GM12865 (cell line): ENCODE data around the gene ZMIZ1.

ENCODE experiments used
- DNase-seq: peaks from one replicate; pipeline ENCODE4 v3.0.0; 2010; ENCODE audit warnings: low read depth
- H3K4me3 ChIP-seq: 2 replicates; pipeline ENCODE4 v1.5.1; 2011; ENCODE audit warnings: mild to moderate bottlenecking, low read depth, low read length, control low read depth
- TF ChIP-seq, protein P1 (sequence below): IDR thresholded peaks from 2 replicates; pipeline ENCODE4 v1.5.1; 2011; ENCODE audit warnings: low read length, control low read depth, low read depth, inconsistent platforms; ENCODE audit not compliant: insufficient read depth; ENCODE audit errors: missing control alignments

Gene ZMIZ1

DNA sequence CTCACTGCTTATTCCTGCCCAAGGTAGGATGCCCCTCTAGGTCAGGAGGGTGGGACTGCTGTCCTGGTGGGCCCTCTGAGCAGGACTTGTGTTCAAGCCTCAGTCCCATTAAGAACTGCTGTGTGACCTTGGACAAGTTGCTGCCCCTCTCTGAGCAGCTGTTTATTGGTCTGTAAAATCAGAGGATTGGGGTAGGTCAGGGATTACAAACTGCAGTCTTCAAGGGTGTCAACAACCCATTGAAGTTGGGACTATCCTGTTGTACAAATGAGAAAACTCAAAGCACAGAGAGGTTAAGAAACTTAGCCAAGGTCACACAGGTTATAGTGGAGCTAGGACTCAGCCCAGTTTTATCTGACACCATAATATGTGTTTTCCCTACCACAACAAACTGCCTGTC lies 55.3 kb downstream of the ZMIZ1 start:
- DNase-seq: no peak
- TF ChIP-seq, protein P1, sequence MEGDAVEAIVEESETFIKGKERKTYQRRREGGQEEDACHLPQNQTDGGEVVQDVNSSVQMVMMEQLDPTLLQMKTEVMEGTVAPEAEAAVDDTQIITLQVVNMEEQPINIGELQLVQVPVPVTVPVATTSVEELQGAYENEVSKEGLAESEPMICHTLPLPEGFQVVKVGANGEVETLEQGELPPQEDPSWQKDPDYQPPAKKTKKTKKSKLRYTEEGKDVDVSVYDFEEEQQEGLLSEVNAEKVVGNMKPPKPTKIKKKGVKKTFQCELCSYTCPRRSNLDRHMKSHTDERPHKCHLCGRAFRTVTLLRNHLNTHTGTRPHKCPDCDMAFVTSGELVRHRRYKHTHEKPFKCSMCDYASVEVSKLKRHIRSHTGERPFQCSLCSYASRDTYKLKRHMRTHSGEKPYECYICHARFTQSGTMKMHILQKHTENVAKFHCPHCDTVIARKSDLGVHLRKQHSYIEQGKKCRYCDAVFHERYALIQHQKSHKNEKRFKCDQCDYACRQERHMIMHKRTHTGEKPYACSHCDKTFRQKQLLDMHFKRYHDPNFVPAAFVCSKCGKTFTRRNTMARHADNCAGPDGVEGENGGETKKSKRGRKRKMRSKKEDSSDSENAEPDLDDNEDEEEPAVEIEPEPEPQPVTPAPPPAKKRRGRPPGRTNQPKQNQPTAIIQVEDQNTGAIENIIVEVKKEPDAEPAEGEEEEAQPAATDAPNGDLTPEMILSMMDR: no peak
- H3K4me3 ChIP-seq: no peak overlapping the region

DNA sequence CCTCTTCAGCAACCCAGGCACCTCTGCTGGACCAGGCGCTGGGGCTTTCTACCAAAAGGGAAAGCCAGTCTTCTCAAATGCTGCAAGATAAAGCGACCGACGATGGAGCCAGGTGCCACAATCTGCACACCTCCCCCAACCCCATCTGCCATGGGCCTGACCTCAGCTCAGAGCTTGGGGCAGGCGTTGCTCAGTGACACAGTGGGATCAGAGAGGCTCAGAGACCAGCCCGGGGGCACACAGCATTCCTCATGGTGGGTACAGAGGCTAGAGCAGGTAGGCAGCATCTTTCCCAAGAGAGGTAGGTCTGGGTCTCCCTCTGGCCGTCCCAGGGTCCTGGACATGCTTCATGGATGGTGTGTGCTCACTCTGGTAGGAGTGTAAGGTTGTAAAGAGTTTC lies 56.3 kb downstream of the ZMIZ1 start:
- DNase-seq: no peak
- TF ChIP-seq, protein P1: no peak

DNA sequence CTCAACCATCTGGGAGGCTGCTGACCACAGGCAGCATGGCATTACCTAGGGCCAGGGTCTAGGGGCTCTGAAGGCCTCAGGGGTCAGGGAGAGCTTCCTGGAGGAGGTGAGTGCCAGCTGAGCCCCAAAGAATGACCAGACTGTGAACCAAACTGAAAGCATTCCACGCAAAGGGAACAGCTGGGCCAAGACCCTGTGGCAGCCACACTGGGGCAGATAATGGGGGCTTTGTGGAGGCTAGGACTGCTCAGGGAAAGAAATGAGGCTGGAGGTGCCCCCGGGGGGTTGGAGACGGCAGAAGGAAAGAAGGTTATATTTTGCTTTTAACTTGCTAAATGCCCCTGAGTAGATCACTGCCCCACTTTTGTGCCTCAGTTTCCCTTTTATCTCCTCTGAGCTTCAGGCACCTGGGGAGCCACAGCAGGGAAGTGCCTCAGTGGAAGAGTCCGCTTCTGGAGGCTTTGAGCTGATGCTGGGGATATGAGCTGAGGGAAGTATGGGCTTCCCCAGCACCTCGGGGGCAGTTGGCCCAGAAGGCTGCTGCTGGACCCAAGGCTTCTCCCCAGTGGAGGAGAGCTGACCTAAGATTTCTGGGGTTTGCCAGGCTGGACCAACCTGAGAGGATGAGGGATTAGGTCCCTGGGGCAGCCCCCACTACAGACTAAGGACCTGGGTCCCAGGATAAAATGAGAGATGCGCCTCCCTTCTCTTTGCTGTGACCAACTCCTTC lies 57.8 kb downstream of the ZMIZ1 start:
- TF ChIP-seq, protein P1: no peak
- DNase-seq: no peak
- H3K4me3 ChIP-seq: no peak overlapping the region

More for the DNA sequence above, 56.3 kb downstream of the ZMIZ1 start:
- no peak overlapping the region for H3K4me3 ChIP-seq

DNA sequence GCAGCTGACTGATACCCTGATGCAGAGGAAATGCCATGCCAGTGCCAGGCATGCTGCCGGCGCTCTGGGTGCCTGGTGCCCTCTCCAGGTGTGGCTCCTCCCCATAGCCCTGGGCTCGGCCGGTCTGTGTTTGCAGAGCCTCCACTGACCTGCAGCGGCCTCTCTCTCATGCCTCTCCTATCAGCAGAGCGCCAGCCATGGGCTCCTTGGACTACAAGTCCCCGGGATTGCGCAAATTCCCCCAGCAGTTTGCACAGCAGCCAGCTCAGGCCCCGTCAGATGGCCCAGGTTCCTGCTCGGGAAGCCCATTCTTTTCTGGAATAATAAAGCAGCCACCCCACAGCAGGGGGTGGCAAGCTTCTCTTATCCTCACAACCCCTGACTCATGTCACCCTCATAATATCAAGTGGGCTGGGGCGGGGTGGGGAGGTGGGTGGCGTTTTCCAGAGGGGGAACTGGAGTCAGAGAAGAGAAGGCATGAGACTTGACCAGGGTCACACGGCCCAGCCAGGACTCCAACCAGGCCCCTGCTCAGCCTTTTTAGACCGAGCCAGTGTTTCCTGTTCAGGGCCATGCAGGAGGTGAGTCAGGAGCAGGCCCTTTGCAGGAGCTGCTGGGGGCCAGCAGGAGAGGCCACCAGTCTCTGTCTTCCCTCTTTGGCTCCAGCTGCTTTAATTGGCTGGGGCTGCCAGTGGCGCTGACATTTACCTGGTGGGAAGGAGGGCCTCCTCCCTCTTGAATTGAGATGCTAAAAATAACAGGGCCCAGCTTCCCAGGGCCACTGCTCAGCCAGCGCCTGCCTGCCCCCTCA lies 58.6 kb downstream of the ZMIZ1 start:
- TF ChIP-seq, protein P1: no peak
- no peak overlapping the region for H3K4me3 ChIP-seq
- DNase-seq: no peak

DNA sequence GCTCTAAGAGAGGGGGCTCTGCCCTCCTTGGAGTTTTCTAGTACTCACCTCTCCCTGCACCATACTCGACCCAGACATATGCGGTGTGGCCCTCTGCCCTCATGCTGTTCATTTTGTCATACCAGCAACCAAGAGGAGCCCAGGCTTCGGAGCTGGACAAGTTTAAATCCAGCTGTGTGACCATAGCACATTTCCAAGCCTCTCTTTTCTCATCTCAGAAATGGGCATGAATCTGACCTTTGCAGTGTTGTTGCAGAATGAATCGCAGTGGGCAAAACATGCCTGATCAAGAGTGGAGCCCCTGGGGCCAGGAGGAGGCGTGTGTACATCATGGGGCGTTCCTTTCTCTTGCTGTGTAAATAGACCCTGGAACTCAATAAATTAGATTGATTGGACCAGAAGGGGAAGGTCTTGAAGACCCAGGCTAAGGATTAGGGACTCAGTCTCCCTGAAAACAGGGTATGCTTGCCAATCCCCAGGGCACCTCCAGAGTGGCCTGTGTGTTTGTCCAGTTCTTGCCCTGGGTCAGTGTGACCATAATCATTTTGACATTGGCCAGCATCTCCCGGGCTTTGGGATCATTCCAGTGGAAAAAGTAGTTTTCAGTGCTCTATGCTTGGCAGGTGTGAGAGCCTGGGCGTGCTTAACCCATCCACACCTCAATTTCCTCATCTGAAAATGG lies 59.6 kb downstream of the ZMIZ1 start:
- H3K4me3 ChIP-seq: no peak overlapping the region
- no peak for DNase-seq
- TF ChIP-seq, protein P1: no peak

DNA sequence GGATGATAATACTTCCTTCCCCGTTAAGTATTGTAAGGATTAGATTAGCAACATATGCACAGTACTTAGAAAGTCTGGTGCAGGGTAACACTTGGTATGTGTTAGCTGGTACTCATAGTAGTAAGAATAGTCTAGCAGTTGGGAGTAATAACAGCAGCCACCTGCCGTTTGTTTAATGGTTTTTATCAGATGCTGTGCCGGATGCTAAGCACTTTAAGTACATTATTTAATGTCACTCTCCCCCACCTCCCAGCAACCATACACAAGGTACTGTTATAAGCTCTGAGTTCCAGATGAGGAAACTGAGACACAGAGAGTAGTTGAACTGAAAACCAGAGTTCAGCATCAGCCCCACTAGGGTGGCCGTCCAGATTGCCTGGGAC lies 60.1 kb downstream of the ZMIZ1 start:
- TF ChIP-seq, protein P1: no peak
- DNase-seq: no peak
- no peak overlapping the region for H3K4me3 ChIP-seq
